Central memory CD4-positive, alpha-beta T cell (primary cell): ENCODE results near the gene RD3L.
"Not testable (repeated sequence)": the region's sequence is repeated elsewhere in the genome, so short reads cannot be mapped to it uniquely, and the experiment has no call there.

ENCODE experiments used
- DNase-seq: peaks from one replicate; pipeline ENCODE4 v3.0.0; 2022

The RD3L gene

GRCh38 chr14:103927566-103927965 lies 14.8 kb downstream of the RD3L start:
- no peak for DNase-seq

GRCh38 chr14:103925316-103925715 lies 17.0 kb downstream of the RD3L start:
- DNase-seq = no peak

- no peak for DNase-seq
Measured at GRCh38 chr14:103923863-103924262, 18.5 kb downstream of the RD3L start.

GRCh38 chr14:103921855-103922200 lies 20.5 kb downstream of the RD3L start:
- DNase-seq = not testable (repeated sequence)

- peak; percentile 94 for DNase-seq
Measured at GRCh38 chr14:103920981-103921854, 21.1 kb downstream of the RD3L start.

GRCh38 chr14:103916636-103917262 lies 25.6 kb downstream of the RD3L start:
- no peak for DNase-seq

GRCh38 chr14:103915616-103916015 lies 26.7 kb downstream of the RD3L start:
- no peak for DNase-seq

- DNase-seq = no peak
Measured at GRCh38 chr14:103910984-103911383, 31.3 kb downstream of the RD3L start.

- peak; percentile 53 for DNase-seq
Measured at GRCh38 chr14:103910262-103910935, 31.9 kb downstream of the RD3L start.

- DNase-seq = no peak
Measured at GRCh38 chr14:103909531-103910261, 32.6 kb downstream of the RD3L start.

- no peak for DNase-seq
Measured at GRCh38 chr14:103908580-103908979, 33.7 kb downstream of the RD3L start.

GRCh38 chr14:103905842-103906456 lies 36.4 kb downstream of the RD3L start:
- no peak for DNase-seq

GRCh38 chr14:103904493-103905107 lies 37.7 kb downstream of the RD3L start:
- DNase-seq = no peak

- no peak for DNase-seq
Measured at GRCh38 chr14:103899833-103900232, 42.5 kb downstream of the RD3L start.

- no peak for DNase-seq
Measured at GRCh38 chr14:103899316-103899715, 43.0 kb downstream of the RD3L start.

- no peak for DNase-seq
Measured at GRCh38 chr14:103898711-103899110, 43.6 kb downstream of the RD3L start.

- no peak for DNase-seq
Measured at GRCh38 chr14:103898204-103898603, 44.1 kb downstream of the RD3L start.

- DNase-seq = no peak
Measured at GRCh38 chr14:103897075-103897947, 45.0 kb downstream of the RD3L start.

- no peak for DNase-seq
Measured at GRCh38 chr14:103896578-103896977, 45.8 kb downstream of the RD3L start.

- DNase-seq = no peak
Measured at GRCh38 chr14:103894723-103895059, 47.6 kb downstream of the RD3L start.

GRCh38 chr14:103894034-103894722 lies 48.2 kb downstream of the RD3L start:
- DNase-seq = no peak
